GM19468 (cell line): ENCODE measurements around the gene NFE2L1.
"Not testable (repeated sequence)": the region's sequence is repeated elsewhere in the genome, so short reads cannot be mapped to it uniquely, and the experiment has no call there.

Experiments used
- ATAC-seq: cut with Tn5 transposase; IDR thresholded peaks from one replicate; pipeline ENCODE4 v1.9.1; 2021; ENCODE audit warnings: mild to moderate bottlenecking, moderate library complexity, moderate number of reproducible peaks; ENCODE audit not compliant: unreplicated experiment; ENCODE audit errors: extremely low read depth

Gene NFE2L1

DNA sequence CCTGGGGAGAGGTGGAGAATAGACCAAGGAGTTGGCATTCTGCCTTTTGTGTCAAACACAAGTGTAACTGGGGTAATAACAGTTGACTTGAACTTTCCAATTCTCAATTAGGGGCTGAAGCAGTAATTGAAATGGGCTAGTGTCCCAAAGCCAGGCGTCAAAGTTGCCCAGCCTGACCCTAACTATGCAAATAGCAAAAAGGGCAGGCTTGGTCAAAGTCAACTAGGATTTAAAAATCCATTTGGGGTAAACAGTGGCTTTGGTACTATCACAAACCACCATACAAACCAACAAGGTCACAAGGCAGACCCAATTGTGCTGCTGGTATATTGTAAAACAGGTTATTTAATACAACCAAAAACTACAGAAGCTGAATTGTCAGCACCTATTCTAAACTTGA lies 18.0 kb downstream of the NFE2L1 start:
- ATAC-seq = no peak

DNA sequence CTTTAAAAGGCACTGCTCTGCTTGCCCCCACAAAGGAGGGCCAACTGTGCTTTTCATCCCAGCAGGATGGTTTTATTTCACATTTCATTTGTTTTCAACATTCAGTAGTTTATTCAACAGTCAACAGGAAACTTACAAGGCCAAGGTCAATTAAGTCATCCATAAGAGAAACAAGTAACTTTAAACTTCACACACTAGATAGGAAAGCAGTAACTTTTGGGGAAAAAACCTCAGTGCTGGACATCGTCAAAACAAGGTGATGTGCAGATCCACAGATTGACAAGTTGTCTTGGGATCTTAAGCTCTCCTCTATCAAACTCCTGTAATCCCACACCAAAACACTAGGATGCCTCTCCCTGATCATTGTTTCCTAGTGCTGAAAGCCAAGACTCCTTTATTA lies 18.5 kb downstream of the NFE2L1 start:
- no peak for ATAC-seq

DNA sequence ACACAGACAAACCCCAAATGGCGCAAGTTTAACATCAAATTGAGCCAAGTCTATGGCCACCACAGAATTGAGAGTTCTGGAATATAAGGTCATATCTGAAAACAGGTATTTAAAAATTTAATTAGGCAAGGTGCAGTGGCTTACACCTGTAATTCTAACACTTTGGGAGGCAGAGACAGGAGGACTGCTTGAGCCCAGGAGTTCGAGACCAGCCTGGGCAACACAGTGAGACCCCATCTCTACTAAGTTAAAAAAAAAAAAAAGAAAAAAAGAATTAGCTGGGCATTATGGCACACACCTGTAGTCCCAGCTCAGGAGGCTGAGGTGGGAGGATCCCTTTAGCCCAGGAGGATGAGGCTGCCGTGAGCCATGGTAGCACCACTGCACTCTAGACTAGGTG lies 19.1 kb downstream of the NFE2L1 start:
- no peak for ATAC-seq

DNA sequence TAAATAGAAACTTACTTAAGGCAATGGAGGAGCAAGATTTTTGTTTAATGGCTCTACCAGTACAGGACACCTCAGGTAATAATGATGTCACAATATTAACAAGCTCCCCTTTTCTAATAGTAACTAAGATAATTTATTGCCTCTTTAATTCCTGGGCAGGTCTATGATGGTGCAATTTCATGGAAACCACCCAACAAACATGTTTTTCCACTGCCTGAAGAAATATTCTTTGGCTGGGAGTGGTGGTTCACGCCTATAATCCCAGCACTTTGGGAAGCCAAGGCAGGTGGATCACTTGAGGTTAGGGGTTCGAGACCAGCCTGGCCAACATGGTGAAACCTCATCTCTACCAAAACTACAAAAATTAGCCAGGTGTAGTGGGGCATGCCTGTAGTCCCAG lies 19.6 kb downstream of the NFE2L1 start:
- not testable (repeated sequence) for ATAC-seq

DNA sequence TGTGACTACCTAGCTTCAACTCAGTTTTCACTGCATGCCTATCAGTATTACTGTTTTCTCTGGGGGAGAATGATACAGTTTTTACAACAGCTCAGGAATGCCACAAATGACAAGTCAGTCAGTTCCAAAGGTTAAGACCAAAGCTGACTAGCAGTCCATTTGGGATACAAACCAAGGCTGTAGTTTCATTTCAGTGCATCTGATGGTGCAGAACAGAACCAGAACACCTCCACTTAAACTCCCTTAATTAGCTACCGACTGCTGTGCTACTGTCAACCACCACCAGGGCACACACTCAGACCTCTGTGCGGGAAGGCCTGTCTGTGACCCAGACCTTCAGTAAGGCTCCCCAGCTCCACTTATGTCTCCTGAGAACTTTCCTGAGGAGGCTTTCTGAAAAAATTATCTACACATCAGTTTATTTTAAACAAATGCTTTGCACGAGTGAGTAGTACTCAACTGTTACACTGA lies 20.4 kb downstream of the NFE2L1 start:
- no peak for ATAC-seq

DNA sequence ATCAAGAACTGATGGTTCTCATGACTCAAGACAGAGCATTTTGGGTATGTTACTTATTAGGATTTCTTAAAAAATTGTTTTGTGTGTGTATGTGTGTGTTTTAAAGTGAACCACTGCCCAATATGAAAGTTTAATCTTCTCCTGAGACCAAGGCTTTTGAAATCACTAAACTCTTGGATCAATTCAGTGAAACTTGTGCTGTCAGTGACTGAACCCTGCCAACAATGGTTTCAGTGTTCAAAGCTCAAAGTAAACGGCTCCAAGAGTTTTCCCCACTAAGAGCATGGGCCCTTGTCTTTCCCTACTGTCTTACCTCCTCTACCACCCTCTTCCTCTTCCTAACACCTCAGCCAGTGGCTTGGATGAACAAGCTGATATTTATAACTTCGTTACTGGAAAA lies 22.0 kb downstream of the NFE2L1 start:
- no peak for ATAC-seq

DNA sequence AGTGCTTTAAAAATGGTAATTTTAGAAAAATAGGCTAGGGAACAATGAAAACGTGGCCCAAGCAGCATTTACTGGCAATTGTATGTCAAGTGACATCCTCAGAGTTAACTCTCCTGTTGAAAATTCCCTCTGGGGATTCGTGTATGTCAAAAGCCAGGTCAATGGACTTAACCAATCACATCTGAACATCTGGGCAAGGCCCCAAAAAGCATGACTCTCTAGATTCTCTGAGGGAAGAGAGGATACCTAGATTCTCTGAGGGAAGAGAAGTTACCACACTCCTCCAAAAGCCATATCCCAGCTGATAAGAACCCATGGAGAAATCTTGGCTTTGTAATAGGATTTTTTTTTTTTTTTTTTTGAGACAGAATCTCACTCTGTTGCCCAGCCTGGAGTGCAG lies 23.5 kb downstream of the NFE2L1 start:
- ATAC-seq = no peak

DNA sequence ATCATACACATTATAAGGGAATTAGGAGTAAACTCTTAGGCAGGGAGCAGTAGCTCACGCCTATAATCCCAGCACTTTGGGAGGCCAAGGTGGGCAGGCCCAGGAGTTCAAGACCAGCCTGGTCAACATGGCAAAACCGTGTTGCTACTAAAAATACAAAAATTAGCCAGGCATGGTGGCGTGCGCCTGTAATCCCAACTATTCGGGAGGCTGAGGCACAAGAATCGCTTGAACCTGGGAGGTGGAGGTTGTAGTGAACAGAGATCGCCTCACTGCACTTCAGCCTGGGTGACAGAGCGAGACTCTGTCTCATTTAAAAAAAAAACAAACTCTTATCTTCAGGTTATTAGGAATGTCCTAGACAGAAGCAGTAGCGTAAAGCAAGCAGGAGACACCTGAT lies 24.7 kb downstream of the NFE2L1 start:
- ATAC-seq = not testable (repeated sequence)

DNA sequence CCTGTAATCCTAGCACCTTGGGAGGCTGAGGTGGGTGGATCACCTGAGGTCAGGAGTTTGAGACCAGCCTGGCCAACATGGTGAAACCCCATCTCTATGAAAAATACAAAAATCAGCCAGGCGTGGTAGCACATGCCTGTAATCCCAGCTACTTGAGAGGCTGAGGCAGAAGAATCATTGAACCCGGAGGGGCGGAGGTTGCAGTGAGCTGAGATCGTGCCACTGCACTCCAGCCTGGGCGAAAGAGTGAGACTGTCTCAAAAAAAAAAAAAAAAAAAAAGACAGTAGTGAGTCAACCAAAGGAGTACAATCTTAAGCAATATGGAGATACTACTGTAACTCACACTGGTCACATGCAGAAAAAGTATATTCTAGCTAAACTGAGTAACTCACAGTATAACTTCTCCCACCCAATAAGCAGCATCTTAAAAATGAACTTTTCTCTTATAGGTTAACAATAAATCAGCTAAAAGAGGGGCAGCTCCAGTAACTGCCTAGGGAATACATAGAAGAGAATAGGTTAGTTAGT lies 25.5 kb downstream of the NFE2L1 start:
- not testable (repeated sequence) for ATAC-seq

DNA sequence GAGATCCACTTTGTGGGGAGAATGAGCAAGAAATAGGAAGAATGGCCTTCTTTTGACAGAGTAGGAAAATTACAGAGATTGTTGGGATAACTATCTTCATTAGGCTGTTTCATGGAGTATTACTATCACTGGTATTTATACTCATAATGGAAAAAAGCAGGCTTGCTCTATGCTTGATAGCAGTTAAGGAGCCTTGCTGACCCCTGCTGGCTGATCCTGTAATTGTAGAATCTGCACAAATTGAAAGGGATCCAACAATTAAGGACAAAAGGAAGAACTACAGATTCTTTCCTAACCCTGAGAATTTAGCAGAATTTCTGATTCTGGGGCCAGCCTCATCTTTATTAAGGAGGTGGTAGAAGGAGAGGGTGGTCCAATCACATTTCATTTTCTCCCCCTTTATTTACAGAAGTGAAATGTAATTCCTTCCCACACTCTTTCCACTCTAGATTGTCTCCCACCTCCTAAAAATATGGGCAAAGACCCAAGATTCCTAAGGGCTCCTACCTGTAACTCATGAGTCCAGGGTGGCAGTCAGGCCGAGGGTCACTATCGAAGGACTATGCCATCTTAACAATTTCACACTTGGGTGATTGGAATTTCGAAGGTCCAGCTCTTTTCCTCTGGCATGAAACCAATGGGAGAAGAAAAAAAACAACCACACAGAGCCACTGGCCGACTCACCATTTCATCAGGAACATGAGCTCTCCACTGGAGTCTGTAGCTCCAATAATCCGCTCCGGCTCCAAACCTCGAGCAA lies 26.3 kb downstream of the NFE2L1 start:
- no peak for ATAC-seq

DNA sequence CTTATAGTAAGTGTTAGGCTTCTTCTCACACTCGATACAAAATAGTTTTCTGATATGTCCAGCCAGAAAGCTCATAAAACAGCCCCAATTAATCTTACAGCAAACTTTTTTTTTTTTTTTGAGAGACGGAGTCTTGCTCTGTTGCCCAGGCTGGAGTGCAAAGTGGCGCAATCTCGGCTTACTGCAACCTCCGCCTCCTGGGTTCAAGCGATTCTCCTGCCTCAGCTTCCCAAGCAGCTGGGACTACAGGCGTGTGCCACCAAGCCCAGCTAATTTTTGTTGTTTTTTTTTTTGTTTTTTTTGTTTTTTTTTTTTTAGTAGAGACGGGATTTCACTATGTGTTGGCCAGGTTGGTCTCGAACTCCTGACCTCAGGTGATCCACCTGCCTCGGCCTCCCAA lies 29.0 kb downstream of the NFE2L1 start:
- not testable (repeated sequence) for ATAC-seq

DNA sequence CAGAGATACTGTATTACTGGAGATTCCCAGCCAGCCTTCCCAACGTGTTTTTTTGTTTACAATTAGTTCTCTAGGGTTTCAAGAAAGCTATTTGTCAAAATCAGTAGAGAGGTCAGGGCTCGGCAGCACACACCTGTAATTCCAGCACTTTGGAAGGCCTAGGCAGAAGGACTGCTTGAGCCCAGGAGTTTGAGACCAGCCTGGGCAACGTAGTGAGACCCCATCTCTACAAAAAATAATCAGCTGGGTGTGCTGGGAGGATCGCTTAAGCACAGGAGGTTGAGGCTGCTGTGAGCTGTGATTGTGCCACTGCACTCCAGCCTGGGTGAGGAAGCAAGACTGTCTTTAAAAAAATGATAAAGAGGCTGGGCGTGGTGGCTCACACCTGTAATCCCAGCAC lies 33.7 kb downstream of the NFE2L1 start:
- ATAC-seq = no peak

DNA sequence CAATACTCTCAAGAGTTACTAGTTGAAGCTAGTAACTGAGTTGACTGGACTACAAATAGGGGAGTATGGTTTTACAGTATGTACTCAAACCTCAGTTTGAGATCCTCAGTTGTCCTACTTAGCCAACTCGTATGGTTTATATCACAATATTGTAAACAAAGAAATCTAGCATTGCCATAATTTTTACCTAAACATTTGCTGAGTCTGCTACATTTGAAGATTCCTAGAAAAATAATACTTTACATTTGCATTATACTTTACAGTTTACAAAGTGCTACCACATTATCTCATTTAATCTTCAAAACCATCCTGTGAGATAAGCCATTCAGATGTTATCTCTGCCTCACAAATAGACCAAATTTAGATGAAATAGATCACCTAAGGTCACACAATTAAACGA lies 36.8 kb downstream of the NFE2L1 start:
- ATAC-seq = no peak

DNA sequence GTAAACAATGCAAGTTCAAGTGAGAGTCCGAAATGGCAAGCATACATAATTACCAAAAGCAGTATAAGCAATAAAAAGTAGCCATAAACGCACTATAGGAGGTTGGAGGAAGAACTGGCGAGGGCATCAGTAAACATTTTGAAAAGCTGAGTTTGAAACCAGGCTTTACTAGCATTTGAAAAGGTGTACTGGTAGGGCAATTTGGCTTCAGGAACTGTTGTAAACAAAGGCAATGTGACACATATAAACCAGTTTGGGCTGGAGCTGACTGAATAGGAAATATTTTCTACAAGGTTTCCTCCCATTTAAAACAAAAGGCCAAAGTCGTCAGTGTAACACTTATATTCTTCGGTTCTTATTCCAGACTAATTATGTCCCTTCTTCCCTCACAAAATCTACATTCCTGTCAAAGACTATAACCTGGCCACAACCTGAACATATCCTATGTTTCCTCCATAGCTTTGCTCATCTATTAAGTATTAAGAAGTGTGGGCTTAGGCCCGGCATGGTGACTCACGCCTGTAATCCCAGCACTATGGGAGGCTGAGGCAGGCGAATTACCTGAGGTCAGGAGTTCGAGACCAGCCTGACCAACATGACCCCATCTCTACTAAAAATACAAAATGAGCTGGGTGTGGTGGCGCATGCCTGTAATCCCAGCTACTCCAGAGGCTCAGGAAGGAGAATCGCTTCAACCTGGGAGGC lies 45.3 kb downstream of the NFE2L1 start:
- no peak for ATAC-seq

DNA sequence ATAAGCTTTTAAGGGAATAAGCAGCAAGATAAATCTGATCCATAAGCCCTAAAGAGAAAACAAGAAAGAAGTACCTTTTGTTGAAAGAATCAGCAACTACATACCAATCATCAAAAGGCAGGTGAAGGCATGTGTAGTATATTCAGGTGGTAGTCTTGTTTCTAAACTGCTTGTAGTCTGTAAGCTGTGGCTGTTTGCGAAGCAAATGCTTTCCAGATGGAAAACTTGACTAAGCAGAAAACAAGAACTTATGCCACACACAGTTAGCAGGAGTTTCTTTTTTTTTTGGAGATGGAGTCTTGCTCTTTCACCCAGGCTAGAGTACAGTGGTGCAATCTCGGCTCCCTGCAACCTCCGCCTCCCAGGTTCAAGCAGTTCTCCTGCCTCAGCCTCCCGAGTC lies 47.5 kb downstream of the NFE2L1 start:
- no peak for ATAC-seq

DNA sequence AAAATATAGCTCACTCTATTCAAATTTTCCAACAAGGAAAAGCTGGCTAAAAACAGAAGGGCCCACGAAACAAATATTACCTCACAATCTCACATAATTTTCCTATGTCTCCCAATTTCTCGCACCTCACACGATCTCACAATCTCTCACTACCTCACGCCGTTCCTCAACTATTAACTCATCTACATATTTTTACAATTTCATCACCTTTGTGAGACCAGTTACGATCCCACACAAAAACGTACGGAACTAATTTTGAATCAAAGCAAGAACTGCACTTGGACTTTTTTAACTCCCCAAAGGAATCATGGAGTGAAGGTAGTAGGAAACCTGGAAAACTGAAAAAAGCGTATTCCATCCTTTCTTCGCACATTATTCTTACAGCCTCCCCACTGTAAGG lies 52.0 kb downstream of the NFE2L1 start:
- ATAC-seq = no peak

DNA sequence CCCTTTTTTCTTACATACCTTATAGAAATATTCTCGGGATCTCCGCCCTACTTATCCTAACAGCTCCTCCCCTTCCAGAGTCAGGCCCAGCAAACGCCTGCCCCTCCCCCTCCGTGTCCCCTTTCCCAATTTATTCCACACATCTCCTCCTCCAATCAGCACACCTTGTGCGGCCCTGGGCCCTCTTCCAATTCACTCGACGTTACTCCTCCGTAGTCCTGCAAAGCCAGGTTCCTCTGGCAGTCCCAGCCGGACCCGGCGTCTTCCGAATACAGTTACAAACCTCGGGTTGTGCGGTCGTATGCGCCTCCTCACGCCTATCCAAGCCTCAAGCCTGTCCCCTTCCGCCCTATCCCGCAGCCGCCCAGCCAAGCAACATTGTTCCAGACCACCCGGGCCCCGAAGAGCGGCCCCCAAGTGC lies 52.4 kb downstream of the NFE2L1 start:
- no peak for ATAC-seq

DNA sequence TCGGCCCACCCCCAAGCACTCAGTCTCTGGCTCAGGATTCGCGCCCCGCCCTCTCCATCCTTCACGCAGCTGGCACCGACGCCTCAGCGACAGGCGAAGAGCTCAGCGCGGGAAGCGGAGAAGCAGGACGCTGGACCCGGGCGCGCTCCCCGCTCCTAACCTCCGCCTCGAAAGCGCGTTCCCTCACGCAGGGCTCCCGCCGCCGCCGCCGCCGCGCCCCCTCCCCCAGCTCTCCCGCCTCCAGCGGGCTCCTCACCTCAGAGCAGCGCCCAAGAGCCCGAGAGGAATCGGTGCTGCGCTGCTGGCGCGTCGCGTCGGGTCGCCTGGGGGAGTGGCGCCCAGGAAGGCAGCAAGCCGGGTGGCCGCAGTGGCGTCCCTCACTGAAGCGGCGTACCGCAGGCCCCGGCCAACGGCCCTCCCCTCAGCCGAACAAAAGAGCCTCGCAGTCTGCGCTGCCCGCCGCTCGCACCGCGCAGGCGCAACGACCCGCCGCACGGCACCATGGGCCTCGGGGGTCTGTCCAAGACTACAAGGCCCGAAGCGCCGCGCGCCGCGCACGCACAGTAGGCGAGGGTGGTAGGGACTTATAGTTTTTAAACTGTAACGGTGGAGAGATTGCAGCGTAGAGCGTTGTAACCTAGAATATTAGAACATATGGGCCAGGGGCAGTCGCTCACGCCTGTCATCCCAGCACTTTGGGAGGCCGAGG lies 53.0 kb downstream of the NFE2L1 start, which contains the start of gene CBX1:
CBX1 (minus strand) TSS at position 467 of the 709 bp plus-strand sequence. CDS start 24,474 bp downstream, outside the sequence.
- ATAC-seq = peak; percentile 91

DNA sequence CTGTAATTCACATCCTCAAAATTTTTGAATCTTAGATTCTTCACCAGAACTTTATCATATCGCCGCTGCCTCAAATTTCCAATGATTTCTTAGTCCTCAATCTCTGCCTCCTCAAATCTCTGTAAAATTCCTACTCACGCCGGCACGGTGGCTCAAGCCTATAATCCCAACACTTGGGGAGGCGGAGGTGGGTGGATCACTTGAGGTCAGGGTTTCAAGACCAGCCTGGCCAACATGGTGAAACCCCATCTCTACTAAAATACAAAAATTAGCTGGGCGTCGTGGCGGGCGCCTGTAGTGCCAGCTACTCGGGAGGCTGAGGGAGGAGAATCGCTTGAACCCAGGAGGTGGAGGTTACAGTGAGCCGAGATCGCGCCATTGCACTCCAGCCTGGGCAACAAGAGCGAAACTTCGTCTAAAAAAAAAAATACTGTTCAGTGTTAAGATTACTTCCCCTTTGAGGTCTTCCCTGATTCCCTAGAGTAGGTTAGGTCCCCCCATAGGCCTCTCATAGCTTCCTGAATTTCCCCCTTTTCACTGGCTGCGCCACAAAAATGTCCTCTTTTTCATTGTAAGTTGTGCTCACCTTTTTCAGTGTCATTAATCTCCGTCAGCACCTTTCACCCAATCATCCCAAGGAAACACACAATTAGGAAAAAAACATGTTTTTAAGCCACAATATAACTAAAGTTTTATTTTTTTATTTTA lies 54.0 kb downstream of the NFE2L1 start:
- ATAC-seq = no peak
